Measurements from ENCODE around the gene CNOT1. TPM values are rescaled to one million over a fixed set of nuclear protein-coding genes. Genes with fewer than 3 reads are reported as not detected.

The CNOT1 gene
- total and polyA plus RNA-seq, 10 of the 15 experiments (the other 5 are each of a cell fraction or from before 2014, with no cell fraction given) = 101 to 246 (median 175) TPM

DNA sequence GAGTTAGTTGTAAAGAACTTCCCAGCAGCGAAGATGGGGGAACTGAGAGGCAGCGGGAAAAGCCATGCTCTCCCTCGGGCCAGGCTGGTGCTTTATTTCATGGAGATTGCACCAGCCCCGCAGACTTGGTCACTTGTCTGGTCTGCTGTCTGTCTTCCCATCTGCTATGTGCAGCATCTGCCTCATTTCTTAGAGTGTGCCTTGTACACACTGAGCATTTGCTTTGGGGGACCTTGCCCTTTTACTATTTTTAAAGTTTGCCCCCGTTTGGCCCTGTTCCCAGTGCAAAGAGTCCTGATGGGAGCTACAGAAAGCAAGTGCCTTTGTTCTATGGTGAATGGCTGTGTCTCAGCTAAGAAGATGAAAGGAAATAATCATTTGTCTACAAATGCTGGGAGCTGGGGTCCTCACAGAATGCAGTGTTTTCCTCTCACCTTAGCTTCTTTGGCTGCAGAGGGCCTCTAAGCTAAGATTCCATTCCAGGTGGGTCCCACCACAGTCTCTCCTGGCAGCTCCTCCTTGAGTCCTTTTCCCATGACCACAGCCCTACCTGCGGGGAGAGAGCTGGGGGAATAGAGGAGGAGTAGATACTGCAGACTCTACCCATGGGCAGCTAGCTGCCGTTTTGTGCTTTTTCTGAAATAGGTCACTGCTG lies 25.1 kb upstream of the CNOT1 start:
- intact Hi-C loops (cut with micrococcal nuclease; ENCODE audit: unreplicated experiment) = no loop called here
- TF ChIP-seq JUNB (IDR thresholded peaks at IDR 0.05) = no peak
- TF ChIP-seq FOXM1 (IDR thresholded peaks at IDR 0.05; ENCODE audit: low read depth, low read length) = no peak
- TF ChIP-seq, protein P1, sequence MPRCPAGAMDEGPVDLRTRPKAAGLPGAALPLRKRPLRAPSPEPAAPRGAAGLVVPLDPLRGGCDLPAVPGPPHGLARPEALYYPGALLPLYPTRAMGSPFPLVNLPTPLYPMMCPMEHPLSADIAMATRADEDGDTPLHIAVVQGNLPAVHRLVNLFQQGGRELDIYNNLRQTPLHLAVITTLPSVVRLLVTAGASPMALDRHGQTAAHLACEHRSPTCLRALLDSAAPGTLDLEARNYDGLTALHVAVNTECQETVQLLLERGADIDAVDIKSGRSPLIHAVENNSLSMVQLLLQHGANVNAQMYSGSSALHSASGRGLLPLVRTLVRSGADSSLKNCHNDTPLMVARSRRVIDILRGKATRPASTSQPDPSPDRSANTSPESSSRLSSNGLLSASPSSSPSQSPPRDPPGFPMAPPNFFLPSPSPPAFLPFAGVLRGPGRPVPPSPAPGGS (IDR thresholded peaks at IDR 0.05; ENCODE audit: borderline replicate concordance, insufficient read depth, low read depth, low read length, poor library complexity, severe bottlenecking) = no peak
- no peak for TF ChIP-seq HDGF (IDR thresholded peaks at IDR 0.05)
- TF ChIP-seq FOXK2 (IDR thresholded peaks at IDR 0.05) = no peak
- no peak for TF ChIP-seq CBX3 (IDR thresholded peaks at IDR 0.05; ENCODE audit: borderline replicate concordance, low read depth)
- TF ChIP-seq KAT2A (conservative IDR thresholded peaks at IDR 0.05; ENCODE audit: control insufficient read depth, low read depth, low read length) = no peak
- no peak for TF ChIP-seq SMAD5 (IDR thresholded peaks at IDR 0.05; ENCODE audit: low read depth)
- TF ChIP-seq POLR2AphosphoS5 (IDR thresholded peaks at IDR 0.05; ENCODE audit: low read length) = no peak
- TF ChIP-seq, protein P2, sequence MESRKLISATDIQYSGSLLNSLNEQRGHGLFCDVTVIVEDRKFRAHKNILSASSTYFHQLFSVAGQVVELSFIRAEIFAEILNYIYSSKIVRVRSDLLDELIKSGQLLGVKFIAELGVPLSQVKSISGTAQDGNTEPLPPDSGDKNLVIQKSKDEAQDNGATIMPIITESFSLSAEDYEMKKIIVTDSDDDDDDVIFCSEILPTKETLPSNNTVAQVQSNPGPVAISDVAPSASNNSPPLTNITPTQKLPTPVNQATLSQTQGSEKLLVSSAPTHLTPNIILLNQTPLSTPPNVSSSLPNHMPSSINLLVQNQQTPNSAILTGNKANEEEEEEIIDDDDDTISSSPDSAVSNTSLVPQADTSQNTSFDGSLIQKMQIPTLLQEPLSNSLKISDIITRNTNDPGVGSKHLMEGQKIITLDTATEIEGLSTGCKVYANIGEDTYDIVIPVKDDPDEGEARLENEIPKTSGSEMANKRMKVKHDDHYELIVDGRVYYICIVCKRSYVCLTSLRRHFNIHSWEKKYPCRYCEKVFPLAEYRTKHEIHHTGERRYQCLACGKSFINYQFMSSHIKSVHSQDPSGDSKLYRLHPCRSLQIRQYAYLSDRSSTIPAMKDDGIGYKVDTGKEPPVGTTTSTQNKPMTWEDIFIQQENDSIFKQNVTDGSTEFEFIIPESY (IDR thresholded peaks at IDR 0.05) = no peak
- TF ChIP-seq SRF (IDR thresholded peaks at IDR 0.05; ENCODE audit: low read depth in 2 of 2, low read length in 2 of 2) = no peak
- no peak for TF ChIP-seq RB1 (IDR thresholded peaks at IDR 0.05; ENCODE audit: borderline replicate concordance)
- no peak for TF ChIP-seq MAX (IDR thresholded peaks at IDR 0.05; ENCODE audit: low read depth, low read length)
- no peak for TF ChIP-seq ASH2L (IDR thresholded peaks at IDR 0.05; ENCODE audit: borderline replicate concordance, low read depth)
- TF ChIP-seq BCL11A (IDR thresholded peaks at IDR 0.05; ENCODE audit: low read depth, low read length) = no peak
- TF ChIP-seq NFXL1 (IDR thresholded peaks at IDR 0.05; ENCODE audit: borderline replicate concordance) = no peak
- TF ChIP-seq EP300 (IDR thresholded peaks at IDR 0.05; ENCODE audit: borderline replicate concordance in 1 of 2, control insufficient read depth in 1 of 2, low read depth in 2 of 2, low read length in 2 of 2) = no peak
- H3K4me2 ChIP-seq (ENCODE audit: control insufficient read depth, insufficient read depth) = no peak overlapping the region
- ATAC-seq (no peak), DNase-seq (ENCODE audit: low read depth, low spot score) (no peak), FAIRE-seq (no peak)
- H2AFZ ChIP-seq (ENCODE audit: control insufficient read depth, low read depth, low read length) = no peak overlapping the region
- H3K4me3 ChIP-seq = no peak overlapping the region
- ChIA-PET POLR2A (no interaction called here), SMC1A (ENCODE audit: uncharacterized antibody, unreplicated experiment) (interaction anchor here (1.2 kb wide), 1 partner anchor 117 kb away, joined by 3 read pairs; no protein-coding TSS in a partner anchor), CTCF (interaction anchor here (0.9 to 1.2 kb wide), 2 partner anchors 142 to 317 kb away, joined by 3 to 4 read pairs; no protein-coding TSS in a partner anchor), RAD21 (ENCODE audit: unreplicated experiment) (no interaction called here)
- WGBS (ENCODE audit: insufficient coverage, insufficient replicate concordance, low lambda C conversion rate, missing lambda C conversion rate) = 46% methylated on average over 7 of the region's 7 CpGs
- no peaks in the 10 kb centered on the region for H4K20me1 ChIP-seq (ENCODE audit: control insufficient read depth, insufficient read depth)
- no peak overlapping the region for H3K27ac ChIP-seq (ENCODE audit: control insufficient read depth, insufficient read depth)
- BruUV-seq (replicated peaks) = no TSS peak
- no peaks in the 10 kb centered on the region for H3K27me3 ChIP-seq (replicated peaks in 1 of 2; ENCODE audit: control insufficient read depth in 2 of 2, insufficient read depth in 2 of 2, low read length in 1 of 2)
- no peaks in the 10 kb centered on the region for H3K79me2 ChIP-seq (ENCODE audit: control insufficient read depth, insufficient read depth, low read length)
- no peaks in the 10 kb centered on the region for H3K4me1 ChIP-seq (ENCODE audit: control insufficient read depth, insufficient read depth, low read length)
- in situ Hi-C loops (cut with MboI) = loop anchor here (25.0 kb wide), 1 partner anchor 317 kb away; no protein-coding TSS in a partner anchor
- H3K36me3 ChIP-seq (ENCODE audit: control insufficient read depth in 2 of 2, insufficient read depth in 2 of 2, low read length in 1 of 2) = no peaks in the 10 kb centered on the region
- H3K9ac ChIP-seq (ENCODE audit: control insufficient read depth, insufficient read depth, low read length) = no peak overlapping the region
- H3K9me3 ChIP-seq (replicated peaks; ENCODE audit: control insufficient read depth, insufficient read depth, low read length) = no peaks in the 10 kb centered on the region
